ENCODE data around the gene FAIM. TPM values are rescaled to one million over a fixed set of nuclear protein-coding genes. Genes with fewer than 3 reads are reported as not detected.
"Not testable (repeated sequence)": the region's sequence is repeated elsewhere in the genome, so short reads cannot be mapped to it uniquely, and the experiment has no call there.

FAIM gene
- total RNA-seq, 1 experiment from 2014 or later: 15.0 TPM

DNA sequence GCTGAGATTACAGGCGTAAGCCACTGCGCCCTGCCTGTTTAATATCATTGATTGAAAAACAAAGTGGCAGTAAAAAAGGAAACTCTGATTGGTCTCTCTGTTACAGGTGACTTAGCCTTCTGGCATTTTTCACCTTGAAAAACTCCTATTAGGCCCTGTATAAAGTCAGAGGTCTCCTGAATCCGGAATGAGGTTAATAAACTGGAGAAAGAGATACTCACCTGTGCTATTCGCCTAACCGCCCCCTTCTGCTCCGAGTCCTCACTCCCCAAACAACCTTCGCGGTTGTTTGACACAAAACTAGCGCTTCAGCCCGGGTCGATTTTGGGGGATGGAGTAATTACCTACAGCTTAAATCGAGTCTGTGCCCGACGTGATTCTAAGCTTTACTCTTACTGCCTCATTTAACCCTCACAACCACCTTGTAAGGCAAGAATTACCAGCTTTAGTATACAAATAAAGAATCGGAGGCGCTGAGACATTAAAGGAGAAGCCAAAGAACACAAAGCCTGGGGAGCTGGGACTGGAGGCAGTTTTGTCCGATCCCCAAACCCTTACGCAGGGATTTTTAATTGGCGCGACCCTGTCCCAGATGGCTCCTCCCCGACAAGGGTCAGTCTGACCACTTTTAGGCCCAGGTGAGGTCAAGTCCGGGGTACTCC is 15.0 kb upstream of the FAIM start:
- DNase-seq (ENCODE audit: unreplicated experiment): no peak
- H3K4me3 Mint-ChIP-seq (ENCODE audit: unreplicated experiment): peak overlapping the region; percentile 81
- CTCF ChIA-PET: interaction anchor here (0.6 to 13.5 kb wide), 31 partner anchors 7 to 517 kb away, joined by 3 to 364 read pairs (median 4); no protein-coding TSS in a partner anchor
- no peaks in the 10 kb centered on the region for H3K9me3 Mint-ChIP-seq (ENCODE audit: unreplicated experiment)
- intact Hi-C loops (cut with micrococcal nuclease): loop anchor here (1.0 to 10.0 kb wide), 9 partner anchors 101 to 409 kb away; partner anchors contain the start of genes ARMC8 and PIK3CB
- POLR2A ChIA-PET: interaction anchor here (0.6 to 2.9 kb wide), 26 partner anchors 9 to 1008 kb away, joined by 3 to 62 read pairs (median 4); partner anchors contain the start of genes ARMC8, FAIM, MRAS and MRPS22
- TF ChIP-seq, protein P1, sequence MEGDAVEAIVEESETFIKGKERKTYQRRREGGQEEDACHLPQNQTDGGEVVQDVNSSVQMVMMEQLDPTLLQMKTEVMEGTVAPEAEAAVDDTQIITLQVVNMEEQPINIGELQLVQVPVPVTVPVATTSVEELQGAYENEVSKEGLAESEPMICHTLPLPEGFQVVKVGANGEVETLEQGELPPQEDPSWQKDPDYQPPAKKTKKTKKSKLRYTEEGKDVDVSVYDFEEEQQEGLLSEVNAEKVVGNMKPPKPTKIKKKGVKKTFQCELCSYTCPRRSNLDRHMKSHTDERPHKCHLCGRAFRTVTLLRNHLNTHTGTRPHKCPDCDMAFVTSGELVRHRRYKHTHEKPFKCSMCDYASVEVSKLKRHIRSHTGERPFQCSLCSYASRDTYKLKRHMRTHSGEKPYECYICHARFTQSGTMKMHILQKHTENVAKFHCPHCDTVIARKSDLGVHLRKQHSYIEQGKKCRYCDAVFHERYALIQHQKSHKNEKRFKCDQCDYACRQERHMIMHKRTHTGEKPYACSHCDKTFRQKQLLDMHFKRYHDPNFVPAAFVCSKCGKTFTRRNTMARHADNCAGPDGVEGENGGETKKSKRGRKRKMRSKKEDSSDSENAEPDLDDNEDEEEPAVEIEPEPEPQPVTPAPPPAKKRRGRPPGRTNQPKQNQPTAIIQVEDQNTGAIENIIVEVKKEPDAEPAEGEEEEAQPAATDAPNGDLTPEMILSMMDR (IDR thresholded peaks at IDR 0.05; ENCODE audit: unreplicated experiment): no peak
- H3K27ac Mint-ChIP-seq (ENCODE audit: low read depth, unreplicated experiment): peak overlapping the region; percentile 69
- H3K36me3 Mint-ChIP-seq (ENCODE audit: insufficient read depth, unreplicated experiment): peaks cover 5% of the 10 kb centered on the region
- no peaks in the 10 kb centered on the region for H3K27me3 Mint-ChIP-seq (ENCODE audit: insufficient read depth, unreplicated experiment)
- BruUV-seq (replicated peaks): TSS peak; percentile 72
- no peaks in the 10 kb centered on the region for H3K4me1 Mint-ChIP-seq (ENCODE audit: insufficient read depth, unreplicated experiment)

DNA sequence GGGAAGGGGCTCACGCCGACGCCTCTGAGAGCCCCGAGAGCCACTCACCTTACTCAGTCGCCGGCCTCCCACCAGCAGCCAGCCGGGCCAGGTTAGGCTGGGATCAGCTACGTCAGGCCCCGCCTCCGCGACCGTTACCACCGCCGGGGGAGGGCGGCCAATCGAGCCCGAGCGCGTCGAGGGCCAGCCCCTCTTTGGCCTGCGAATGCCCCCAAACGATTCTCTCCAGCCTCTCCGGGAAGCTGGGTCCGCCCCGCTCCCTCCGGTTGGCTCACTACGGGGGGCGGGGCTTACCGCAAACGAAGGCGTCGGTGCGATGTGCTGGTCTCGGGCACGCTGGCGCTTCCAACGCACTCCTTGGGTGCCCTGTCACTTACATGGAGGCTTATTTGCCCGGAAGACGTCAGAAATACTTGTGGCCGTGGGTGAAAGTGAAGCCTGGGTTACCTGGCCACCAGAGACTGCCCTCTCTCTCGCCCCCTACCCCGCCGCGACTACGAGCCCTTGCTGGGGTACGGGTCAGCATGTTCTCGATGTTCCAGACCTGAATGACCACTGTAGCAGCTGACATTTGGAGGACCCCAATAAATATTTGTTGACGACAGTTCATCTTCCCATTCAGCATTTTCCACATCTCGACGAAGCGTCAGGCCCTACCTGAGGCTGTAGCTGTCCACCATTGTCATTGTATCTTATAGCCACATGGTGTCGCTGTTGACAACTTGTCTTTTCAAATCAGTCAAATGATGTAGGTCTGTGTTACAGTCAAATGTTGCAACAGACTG is 14.2 kb upstream of the FAIM start, which contains the start of gene CEP70:
CEP70 (minus strand) TSS at position 111 of the 785 bp plus-strand sequence. CDS start 21,333 bp downstream, outside the sequence.
- no peaks in the 10 kb centered on the region for H3K36me3 Mint-ChIP-seq (ENCODE audit: insufficient read depth, unreplicated experiment)
- no peaks in the 10 kb centered on the region for H3K9me3 Mint-ChIP-seq (ENCODE audit: unreplicated experiment)
- peak; percentile 96 for DNase-seq (ENCODE audit: unreplicated experiment)
- intact Hi-C loops (cut with micrococcal nuclease): loop anchor here (1.0 to 10.0 kb wide), 9 partner anchors 102 to 410 kb away; partner anchors contain the start of genes ARMC8 and PIK3CB
- ChIA-PET CTCF (interaction anchor here (0.6 to 13.5 kb wide), 51 partner anchors 8 to 751 kb away, joined by 3 to 364 read pairs (median 4); no protein-coding TSS in a partner anchor), POLR2A (interaction anchor here (0.6 to 2.9 kb wide), 27 partner anchors 8 to 1007 kb away, joined by 3 to 62 read pairs (median 4); partner anchors contain the start of genes ARMC8, FAIM, MRAS and MRPS22)
- no peaks in the 10 kb centered on the region for H3K4me1 Mint-ChIP-seq (ENCODE audit: insufficient read depth, unreplicated experiment)
- BruUV-seq (replicated peaks): TSS peak; percentile 82
- no peaks in the 10 kb centered on the region for H3K27me3 Mint-ChIP-seq (ENCODE audit: insufficient read depth, unreplicated experiment)
- TF ChIP-seq, protein P1 (IDR thresholded peaks at IDR 0.05; ENCODE audit: unreplicated experiment): peak; percentile 81
- H3K27ac Mint-ChIP-seq (ENCODE audit: low read depth, unreplicated experiment): peak within 1 kb of the TSS; percentile 69
- H3K4me3 Mint-ChIP-seq (ENCODE audit: unreplicated experiment): peak within 1 kb of the TSS; percentile 81

DNA sequence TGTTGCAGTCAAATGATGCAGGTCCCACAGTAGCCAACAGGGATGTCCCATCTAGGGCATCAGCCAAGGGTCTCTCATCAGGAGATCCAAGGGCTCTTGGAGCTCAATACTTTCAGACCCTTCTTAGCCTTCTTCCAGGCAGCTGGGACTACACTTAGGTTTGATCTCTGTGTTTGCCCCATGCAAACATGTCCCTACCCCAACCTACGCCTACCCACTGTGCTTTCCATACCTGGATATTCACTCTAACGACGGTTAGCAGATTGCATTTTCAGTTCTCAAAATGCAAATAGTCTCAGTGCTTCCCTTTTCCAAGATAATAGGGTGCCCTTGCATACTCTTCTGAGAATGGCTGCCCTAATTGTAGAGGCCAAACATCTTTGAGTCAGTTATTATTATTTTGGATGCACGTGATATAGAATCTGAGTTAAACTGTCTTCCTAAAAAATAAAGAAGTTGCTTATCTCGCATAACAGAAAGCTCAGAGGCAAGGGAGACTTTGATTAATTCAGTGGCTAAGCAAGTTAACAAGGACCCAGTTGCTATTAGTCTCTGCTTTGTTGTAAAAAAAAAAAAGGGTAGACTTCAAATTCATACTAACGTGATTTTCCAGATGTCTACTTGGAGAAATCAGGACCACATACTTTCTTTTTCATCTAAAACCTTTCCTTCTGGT is 13.5 kb upstream of the FAIM start:
- intact Hi-C loops (cut with micrococcal nuclease): loop anchor here (1.0 to 10.0 kb wide), 9 partner anchors 103 to 410 kb away; partner anchors contain the start of genes ARMC8 and PIK3CB
- H3K4me3 Mint-ChIP-seq (ENCODE audit: unreplicated experiment): peak overlapping the region; percentile 81
- no peak for DNase-seq (ENCODE audit: unreplicated experiment)
- no peaks in the 10 kb centered on the region for H3K36me3 Mint-ChIP-seq (ENCODE audit: insufficient read depth, unreplicated experiment)
- TF ChIP-seq, protein P1 (IDR thresholded peaks at IDR 0.05; ENCODE audit: unreplicated experiment): no peak
- peak overlapping the region; percentile 69 for H3K27ac Mint-ChIP-seq (ENCODE audit: low read depth, unreplicated experiment)
- CTCF ChIA-PET: interaction anchor here (0.6 to 13.5 kb wide), 39 partner anchors 8 to 1090 kb away, joined by 3 to 364 read pairs (median 4); no protein-coding TSS in a partner anchor
- no peaks in the 10 kb centered on the region for H3K27me3 Mint-ChIP-seq (ENCODE audit: insufficient read depth, unreplicated experiment)
- POLR2A ChIA-PET: interaction anchor here (1.0 to 2.9 kb wide), 14 partner anchors 13 to 749 kb away, joined by 3 to 62 read pairs (median 4); partner anchors contain the start of genes ARMC8, FAIM, MRPS22 and PIK3CB
- H3K4me1 Mint-ChIP-seq (ENCODE audit: insufficient read depth, unreplicated experiment): no peaks in the 10 kb centered on the region
- no peaks in the 10 kb centered on the region for H3K9me3 Mint-ChIP-seq (ENCODE audit: unreplicated experiment)
- no TSS peak for BruUV-seq (replicated peaks)

- intact Hi-C loops (cut with micrococcal nuclease): loop anchor here (10.0 kb wide), 2 partner anchors 237 to 413 kb away; partner anchors contain the start of genes ARMC8 and PIK3CB
- not testable (repeated sequence) for H3K36me3 Mint-ChIP-seq (ENCODE audit: insufficient read depth, unreplicated experiment); DNase-seq (ENCODE audit: unreplicated experiment); H3K9me3 Mint-ChIP-seq (ENCODE audit: unreplicated experiment); H3K4me3 Mint-ChIP-seq (ENCODE audit: unreplicated experiment); H3K4me1 Mint-ChIP-seq (ENCODE audit: insufficient read depth, unreplicated experiment); BruUV-seq (replicated peaks); H3K27me3 Mint-ChIP-seq (ENCODE audit: insufficient read depth, unreplicated experiment)
- H3K27ac Mint-ChIP-seq (ENCODE audit: low read depth, unreplicated experiment): peak overlapping the region; percentile 81
- ChIA-PET POLR2A (interaction anchor here (0.6 to 2.2 kb wide), 6 partner anchors 29 to 422 kb away, joined by 3 to 7 read pairs (median 4); partner anchors contain the start of gene DBR1), CTCF (interaction anchor here (0.7 to 13.5 kb wide), 4 partner anchors 28 to 324 kb away, joined by 3 to 364 read pairs (median 6); no protein-coding TSS in a partner anchor)
Measured at GRCh38 chr3:138597186-138597976, 11.2 kb upstream of the FAIM start.

All from MCF 10A (cell line).